ENCODE data around the gene FYCO1. TPM values are rescaled to one million over a fixed set of nuclear protein-coding genes. Genes with fewer than 3 reads are reported as not detected.

Gene FYCO1
- total RNA-seq, 2 experiments from 2014 or later = 9.4 to 15.2 TPM

GRCh38 chr3:45940004-45940780 is 55.4 kb downstream of the FYCO1 start:
- no peaks in the 10 kb centered on the region for H3K4me1 ChIP-seq (ENCODE audit: insufficient read depth, low read length, poor library complexity, severe bottlenecking)
- no TSS peak for BruUV-seq (replicated peaks)
- ChIA-PET CTCF (ENCODE audit: unreplicated experiment) (no interaction called here), POLR2A (no interaction called here)
- no peak overlapping the region for H3K27ac ChIP-seq (ENCODE audit: low read depth, low read length, poor library complexity, severe bottlenecking)
- no peak overlapping the region for H3K4me3 ChIP-seq (ENCODE audit: low read depth, low read length, poor library complexity, severe bottlenecking)
- intact Hi-C loops (cut with micrococcal nuclease; ENCODE audit: unreplicated experiment) = no loop called here
- no peak for TF ChIP-seq CTCF (conservative IDR thresholded peaks at IDR 0.05; ENCODE audit: low read length)
- TF ChIP-seq EZH2phosphoT487 (IDR thresholded peaks at IDR 0.05; ENCODE audit: borderline replicate concordance, low read depth, low read length) = no peak
- H3K4me2 ChIP-seq (ENCODE audit: low read length) = no peak overlapping the region
- no peaks in the 10 kb centered on the region for H3K79me2 ChIP-seq (ENCODE audit: insufficient read depth, low read depth, low read length)
- DNase-seq (ENCODE audit: low spot score) = no peak
- H2AFZ ChIP-seq (ENCODE audit: low read length) = no peak overlapping the region
- no peaks in the 10 kb centered on the region for H3K9me3 ChIP-seq (ENCODE audit: low read length)
- H4K20me1 ChIP-seq (ENCODE audit: insufficient read depth, low read length) = no peaks in the 10 kb centered on the region
- no peaks in the 10 kb centered on the region for H3K9me2 ChIP-seq (ENCODE audit: insufficient read depth, low read length)
- peaks cover 27% of the 10 kb centered on the region for H3K36me3 ChIP-seq (ENCODE audit: insufficient read depth, low read length)

- intact Hi-C loops (cut with micrococcal nuclease; ENCODE audit: unreplicated experiment) = loop anchor here (2.0 kb wide), 1 partner anchor 439 kb away; no protein-coding TSS in a partner anchor
- H2AFZ ChIP-seq (ENCODE audit: low read length) = no peak overlapping the region
- no peak overlapping the region for H3K4me3 ChIP-seq (ENCODE audit: low read depth, low read length, poor library complexity, severe bottlenecking)
- H3K9me2 ChIP-seq (ENCODE audit: insufficient read depth, low read length) = no peaks in the 10 kb centered on the region
- no peaks in the 10 kb centered on the region for H3K4me1 ChIP-seq (ENCODE audit: insufficient read depth, low read length, poor library complexity, severe bottlenecking)
- peaks cover 35% of the 10 kb centered on the region for H3K36me3 ChIP-seq (ENCODE audit: insufficient read depth, low read length)
- POLR2A ChIA-PET = interaction anchor here (0.5 to 1.0 kb wide), 3 partner anchors 12 to 154 kb away, joined by 3 to 4 read pairs (median 3); no protein-coding TSS in a partner anchor
- CTCF ChIA-PET (ENCODE audit: unreplicated experiment) = interaction anchor here (1.2 kb wide), 1 partner anchor 138 kb away, joined by 4 read pairs; no protein-coding TSS in a partner anchor
- H3K79me2 ChIP-seq (ENCODE audit: insufficient read depth, low read depth, low read length) = no peaks in the 10 kb centered on the region
- no peaks in the 10 kb centered on the region for H3K9me3 ChIP-seq (ENCODE audit: low read length)
- no peak overlapping the region for H3K4me2 ChIP-seq (ENCODE audit: low read length)
- H4K20me1 ChIP-seq (ENCODE audit: insufficient read depth, low read length) = no peaks in the 10 kb centered on the region
- no TSS peak for BruUV-seq (replicated peaks)
- TF ChIP-seq CTCF (conservative IDR thresholded peaks at IDR 0.05; ENCODE audit: low read length) (no peak), EZH2phosphoT487 (IDR thresholded peaks at IDR 0.05; ENCODE audit: borderline replicate concordance, low read depth, low read length) (no peak)
- no peak overlapping the region for H3K27ac ChIP-seq (ENCODE audit: low read depth, low read length, poor library complexity, severe bottlenecking)
- no peak for DNase-seq (ENCODE audit: low spot score)
Measured at GRCh38 chr3:45939341-45939771, 56.3 kb downstream of the FYCO1 start.

- no peaks in the 10 kb centered on the region for H3K79me2 ChIP-seq (ENCODE audit: insufficient read depth, low read depth, low read length)
- H3K9me3 ChIP-seq (ENCODE audit: low read length) = no peaks in the 10 kb centered on the region
- H2AFZ ChIP-seq (ENCODE audit: low read length) = no peak overlapping the region
- H3K4me3 ChIP-seq (ENCODE audit: low read depth, low read length, poor library complexity, severe bottlenecking) = no peak overlapping the region
- H3K4me1 ChIP-seq (ENCODE audit: insufficient read depth, low read length, poor library complexity, severe bottlenecking) = no peaks in the 10 kb centered on the region
- CTCF ChIA-PET (ENCODE audit: unreplicated experiment) = interaction anchor here (1.2 kb wide), 1 partner anchor 139 kb away, joined by 4 read pairs; no protein-coding TSS in a partner anchor
- intact Hi-C loops (cut with micrococcal nuclease; ENCODE audit: unreplicated experiment) = loop anchor here (1.0 to 2.0 kb wide), 2 partner anchors 140 to 440 kb away; no protein-coding TSS in a partner anchor
- POLR2A ChIA-PET = interaction anchor here (0.5 to 1.0 kb wide), 3 partner anchors 11 to 154 kb away, joined by 3 to 4 read pairs (median 3); no protein-coding TSS in a partner anchor
- H3K36me3 ChIP-seq (ENCODE audit: insufficient read depth, low read length) = peaks cover 40% of the 10 kb centered on the region
- H4K20me1 ChIP-seq (ENCODE audit: insufficient read depth, low read length) = no peaks in the 10 kb centered on the region
- H3K9me2 ChIP-seq (ENCODE audit: insufficient read depth, low read length) = no peaks in the 10 kb centered on the region
- BruUV-seq (replicated peaks) = no TSS peak
- no peak for TF ChIP-seq EZH2phosphoT487 (IDR thresholded peaks at IDR 0.05; ENCODE audit: borderline replicate concordance, low read depth, low read length)
- peak; percentile 86 for TF ChIP-seq CTCF (conservative IDR thresholded peaks at IDR 0.05; ENCODE audit: low read length)
- no peak overlapping the region for H3K27ac ChIP-seq (ENCODE audit: low read depth, low read length, poor library complexity, severe bottlenecking)
- DNase-seq (ENCODE audit: low spot score) = peak; percentile 80
- no peak overlapping the region for H3K4me2 ChIP-seq (ENCODE audit: low read length)
Measured at GRCh38 chr3:45938864-45939263, 56.8 kb downstream of the FYCO1 start.

Measured in OCI-LY7 (cell line).